Fibroblast of pulmonary artery (primary cell): ENCODE results near the gene KCNQ1.

Source experiments
- DNase-seq: peaks from one replicate; pipeline ENCODE4 v3.0.0-alpha.2; 2010; ENCODE audit warnings: low read depth
- H3K4me3 ChIP-seq: replicated peaks from 2 replicates; pipeline ENCODE4 v1.5.1; 2011; ENCODE audit warnings: low read depth, mild to moderate bottlenecking, control low read depth, low read length, moderate library complexity
- CTCF ChIP-seq: IDR thresholded peaks from 2 replicates; pipeline ENCODE4 v1.5.1; 2011; ENCODE audit warnings: mild to moderate bottlenecking, control low read depth, low read length, inconsistent platforms; ENCODE audit errors: missing control alignments

Gene KCNQ1

GRCh38 chr11:2565447-2566222, 120.8 kb downstream of the KCNQ1 start:
- DNase-seq, result no peak
- H3K4me3 ChIP-seq, result no peak overlapping the region
- TF ChIP-seq CTCF, result no peak

- H3K4me3 ChIP-seq, result no peak overlapping the region
- TF ChIP-seq CTCF, result no peak
- no peak for DNase-seq
Measured at GRCh38 chr11:2566223-2567025, 121.6 kb downstream of the KCNQ1 start.

DNA sequence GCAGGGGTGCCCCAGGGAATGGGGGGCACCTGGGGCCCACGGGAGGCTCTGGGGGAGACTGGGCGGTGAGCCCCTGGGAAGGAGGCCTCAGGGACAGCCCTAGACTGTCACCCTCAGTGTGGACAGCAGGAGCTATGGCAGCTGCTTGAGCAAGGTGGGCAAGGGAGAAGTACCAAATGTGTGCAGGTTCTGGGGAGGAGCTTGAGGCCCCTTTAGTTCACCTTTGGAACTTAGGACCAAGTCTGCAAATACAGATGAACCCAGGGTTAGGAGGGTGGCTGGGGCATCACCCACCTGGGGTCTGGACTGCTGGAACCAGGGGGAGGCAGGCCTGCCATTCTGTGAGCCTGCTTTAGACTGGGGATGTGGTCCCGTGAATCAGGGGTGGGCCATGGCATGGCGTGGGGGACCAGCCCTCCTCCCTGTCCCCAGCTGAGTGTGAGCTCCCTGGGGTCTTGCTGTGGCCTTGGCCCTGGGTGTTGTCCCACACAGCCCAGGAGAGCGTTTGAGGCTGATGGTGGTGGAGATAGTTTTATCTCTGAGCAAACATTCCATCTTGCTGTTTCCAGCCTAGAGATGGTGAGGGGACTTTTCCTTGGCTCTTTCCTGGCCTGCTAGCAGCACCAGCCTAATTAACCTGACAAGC, 122.3 kb downstream of the KCNQ1 start:
- no peak for TF ChIP-seq CTCF
- H3K4me3 ChIP-seq, result no peak overlapping the region
- DNase-seq, result no peak

DNA sequence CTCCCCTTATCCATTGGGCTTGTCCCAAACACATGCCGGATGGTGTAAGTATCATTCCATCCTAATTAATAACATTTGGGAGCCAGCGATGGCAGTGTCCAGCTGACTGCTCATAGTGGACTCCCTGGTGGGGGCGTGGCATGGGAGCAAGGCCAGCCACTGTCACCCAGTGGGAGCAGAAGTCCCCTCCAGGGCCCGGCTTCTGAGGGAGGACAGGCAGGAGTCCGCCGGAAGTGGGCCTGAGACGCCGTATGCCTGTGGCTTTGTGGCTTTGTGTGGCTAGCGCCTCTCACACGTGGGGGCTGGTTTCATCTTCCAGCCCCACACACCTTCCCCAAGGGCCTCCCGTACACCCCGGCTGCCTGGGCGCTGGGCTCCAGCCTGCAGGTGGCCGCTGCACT, 124.5 kb downstream of the KCNQ1 start:
- TF ChIP-seq CTCF, result no peak
- no peak overlapping the region for H3K4me3 ChIP-seq
- no peak for DNase-seq

GRCh38 chr11:2569731-2570210, 125.0 kb downstream of the KCNQ1 start:
- TF ChIP-seq CTCF, result no peak
- no peak overlapping the region for H3K4me3 ChIP-seq
- no peak for DNase-seq

DNA sequence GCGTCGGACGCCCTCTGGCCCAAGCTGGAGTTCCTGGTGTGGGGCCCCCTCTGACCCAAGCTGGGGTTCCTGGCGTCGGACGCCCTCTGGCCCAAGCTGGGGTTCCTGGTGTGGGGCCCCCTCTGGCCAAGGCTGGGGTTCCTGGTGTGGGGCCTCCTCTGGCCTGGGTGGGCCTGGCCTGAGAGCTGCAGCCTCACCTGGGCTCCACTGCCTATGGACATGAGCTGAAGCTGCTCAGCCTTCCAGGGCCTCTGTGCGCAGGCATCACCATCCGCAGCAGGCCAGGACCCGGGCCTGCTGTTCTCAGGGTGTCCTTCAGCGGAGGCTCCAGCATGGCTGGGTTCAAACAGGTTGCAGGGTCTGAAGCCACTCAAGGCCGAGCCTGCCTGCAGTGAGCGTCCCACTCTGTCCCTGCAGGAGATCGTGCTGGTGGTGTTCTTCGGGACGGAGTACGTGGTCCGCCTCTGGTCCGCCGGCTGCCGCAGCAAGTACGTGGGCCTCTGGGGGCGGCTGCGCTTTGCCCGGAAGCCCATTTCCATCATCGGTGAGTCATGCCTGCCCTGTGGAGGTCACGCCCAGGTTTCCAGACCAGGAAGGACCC, 125.5 kb downstream of the KCNQ1 start:
- no peak for DNase-seq
- TF ChIP-seq CTCF, result no peak
- no peak overlapping the region for H3K4me3 ChIP-seq
